Stimulated activated effector memory CD8-positive, alpha-beta T cell treated with anti-CD3 and anti-CD28 coated beads, Interleukin-12 subunit alpha, Interleukin-12 subunit beta, amount 100 ng/mL, for 72 hours (primary cell): ENCODE data around the gene MS4A10.
"Not testable (repeated sequence)": the region's sequence is repeated elsewhere in the genome, so short reads cannot be mapped to it uniquely, and the experiment has no call there.

ENCODE experiments used
- ATAC-seq: fragments of 150-1000 bp; cut with Tn5 transposase; 2 replicates; pipeline ENCODE4 v1.10.0; 2021
- DNase-seq, 2 donors: peaks; one replicate each; pipeline ENCODE4 v3.0.0; 2021 to 2022; ENCODE audit warnings: low spot score in 2 of 2
- H3K27ac Mint-ChIP-seq: one replicate; pipeline ENCODE4 v1.8.0; 2022; ENCODE audit warnings: mild to moderate bottlenecking, mixed read lengths
- H3K36me3 Mint-ChIP-seq: one replicate; pipeline ENCODE4 v1.8.0; 2022; ENCODE audit warnings: mild to moderate bottlenecking, mixed read lengths
- H3K4me1 Mint-ChIP-seq: one replicate; pipeline ENCODE4 v1.8.0; 2022; ENCODE audit warnings: mixed read lengths
- H3K4me3 Mint-ChIP-seq: one replicate; pipeline ENCODE4 v1.8.0; 2022; ENCODE audit warnings: mild to moderate bottlenecking, mixed read lengths
- H3K9me3 Mint-ChIP-seq: one replicate; pipeline ENCODE4 v1.8.0; 2022; ENCODE audit warnings: mixed read lengths

MS4A10 gene

DNA sequence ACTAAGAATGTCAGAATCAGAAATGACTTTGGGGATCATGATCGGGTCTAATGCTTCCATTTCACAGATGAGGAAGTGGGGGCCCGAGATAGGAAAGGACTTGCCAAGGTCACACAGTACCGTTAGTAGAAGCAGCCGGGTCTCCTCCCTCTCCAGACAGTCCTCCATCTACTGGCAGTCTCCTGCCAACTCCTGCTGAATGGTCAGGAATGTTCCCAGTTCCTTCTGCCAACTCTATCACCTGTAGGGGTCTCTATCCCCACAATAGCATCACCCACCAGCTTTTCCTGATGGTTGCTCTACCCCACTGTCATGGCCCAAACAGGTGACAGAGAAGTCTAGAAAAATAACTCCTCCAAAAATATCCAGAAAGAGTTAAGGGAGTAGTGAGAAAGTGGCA is 32.9 kb downstream of the MS4A10 start:
- DNase-seq (no peak), ATAC-seq (no peak)
- Mint-ChIP-seq H3K4me1 (no peaks in the 10 kb centered on the region), H3K36me3 (no peaks in the 10 kb centered on the region), H3K4me3 (no peak overlapping the region), H3K9me3 (no peaks in the 10 kb centered on the region), H3K27ac (no peak overlapping the region)

DNA sequence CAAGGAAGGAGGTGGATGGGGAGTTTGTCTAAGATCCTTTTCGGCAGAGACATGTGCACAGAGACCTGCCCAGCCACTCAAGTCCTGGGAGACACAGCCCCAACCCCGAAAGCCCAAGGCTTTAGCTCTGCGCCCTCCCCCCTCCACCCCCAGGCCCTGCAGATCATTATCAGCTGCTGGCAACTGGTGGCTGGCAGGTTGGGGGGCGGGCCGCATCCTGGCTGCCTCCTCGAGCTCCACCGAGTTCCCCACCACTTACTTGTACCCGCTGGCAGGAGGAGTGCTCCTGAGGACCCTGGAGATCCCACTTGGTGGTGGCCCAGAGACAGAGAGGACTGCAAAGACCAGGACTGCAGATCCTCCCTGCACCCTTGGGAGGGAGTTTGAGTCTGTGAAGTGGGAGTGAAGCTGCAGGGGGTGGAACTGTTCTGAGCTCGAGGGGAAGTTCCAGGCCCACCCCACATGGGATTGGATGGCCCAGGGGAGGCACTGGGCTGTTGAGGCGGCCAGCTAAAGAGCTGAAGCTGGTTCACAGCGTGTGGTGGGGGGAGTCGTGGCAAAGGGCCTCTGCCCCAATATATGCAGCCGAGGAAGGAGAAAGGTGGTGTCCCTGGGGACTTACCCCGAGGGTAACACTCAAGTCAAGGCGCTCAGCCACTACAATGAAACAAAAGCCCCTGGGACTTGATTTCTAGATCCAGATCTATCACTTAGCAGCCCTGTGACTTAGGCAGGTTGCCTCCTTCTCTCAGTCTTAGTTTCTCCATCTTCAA is 36.9 kb downstream of the MS4A10 start:
- H3K27ac Mint-ChIP-seq, result peak overlapping the region; percentile 56
- H3K4me1 Mint-ChIP-seq, result no peaks in the 10 kb centered on the region
- no peak overlapping the region for H3K4me3 Mint-ChIP-seq
- no peaks in the 10 kb centered on the region for H3K9me3 Mint-ChIP-seq
- DNase-seq, result no peak
- no peak for ATAC-seq
- H3K36me3 Mint-ChIP-seq, result no peaks in the 10 kb centered on the region

DNA sequence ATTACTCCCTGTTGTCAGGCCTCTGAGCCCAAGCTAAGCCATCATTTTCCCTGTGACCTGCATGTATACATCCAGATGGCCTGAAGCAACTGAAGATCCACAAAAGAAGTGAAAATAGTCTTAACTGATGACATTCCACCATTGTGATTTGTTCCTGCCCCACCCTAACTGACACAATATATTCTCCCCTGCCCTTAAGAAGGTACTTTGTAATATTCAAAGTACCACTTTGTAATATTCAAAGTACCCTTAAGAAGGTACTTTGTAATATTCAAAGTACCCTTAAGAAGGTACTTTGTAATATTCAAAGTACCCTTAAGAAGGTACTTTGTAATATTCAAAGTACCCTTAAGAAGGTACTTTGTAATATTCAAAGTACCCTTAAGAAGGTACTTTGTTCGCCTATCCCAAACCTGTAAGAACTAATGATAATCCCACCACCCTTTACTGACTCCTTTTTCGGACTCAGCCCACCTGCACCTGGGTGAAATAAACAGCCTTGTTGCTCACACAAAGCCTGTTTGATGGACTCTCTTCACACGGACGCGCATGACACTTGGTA is 38.7 kb downstream of the MS4A10 start:
- not testable (repeated sequence) for H3K4me1 Mint-ChIP-seq, DNase-seq, H3K27ac Mint-ChIP-seq, H3K9me3 Mint-ChIP-seq, H3K36me3 Mint-ChIP-seq, H3K4me3 Mint-ChIP-seq, ATAC-seq

DNA sequence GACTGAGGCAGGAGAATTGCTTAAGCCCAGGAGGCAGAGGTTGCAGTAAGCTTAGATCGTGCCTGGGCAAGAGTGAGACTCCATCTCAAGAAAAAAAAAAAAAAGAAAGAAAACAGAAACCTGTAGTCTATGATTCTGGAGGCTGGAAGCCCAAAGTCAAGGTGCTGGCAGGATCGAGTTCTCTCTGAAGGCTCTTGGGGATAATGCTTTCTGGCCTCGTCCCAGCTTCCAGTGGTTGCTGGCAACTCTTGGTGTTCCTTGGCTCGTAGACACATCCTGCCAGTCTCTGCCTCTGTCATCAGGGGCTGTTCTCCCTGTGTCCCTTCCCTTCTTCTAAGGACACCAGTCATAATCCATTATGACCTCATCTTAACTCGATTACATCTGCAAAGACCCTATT is 40.0 kb downstream of the MS4A10 start:
- ATAC-seq (no peak), DNase-seq (no peak)
- no peaks in the 10 kb centered on the region for H3K36me3 Mint-ChIP-seq
- no peaks in the 10 kb centered on the region for H3K9me3 Mint-ChIP-seq
- H3K4me3 Mint-ChIP-seq, result no peak overlapping the region
- H3K27ac Mint-ChIP-seq, result no peak overlapping the region
- H3K4me1 Mint-ChIP-seq, result no peaks in the 10 kb centered on the region

DNA sequence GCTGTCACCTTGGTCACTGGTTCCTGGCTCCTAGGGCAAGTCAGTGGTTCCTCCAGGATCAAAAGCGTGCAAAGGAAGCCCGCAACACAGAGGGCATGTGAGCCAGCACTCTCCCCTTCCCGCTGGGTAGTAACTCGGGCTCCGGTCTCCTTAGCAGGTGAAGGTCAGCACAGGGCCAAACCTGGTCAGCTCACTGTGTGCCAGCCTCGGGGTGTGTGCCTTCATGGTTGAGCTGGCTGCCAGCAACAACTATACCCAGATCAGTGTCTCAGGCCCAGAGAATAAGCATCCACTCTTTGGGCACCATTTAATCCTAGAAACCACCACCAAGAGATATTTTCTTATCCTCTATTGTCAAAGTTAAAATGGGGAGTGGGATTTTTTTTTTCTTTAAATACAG is 40.7 kb downstream of the MS4A10 start:
- Mint-ChIP-seq H3K27ac (no peak overlapping the region), H3K36me3 (no peaks in the 10 kb centered on the region), H3K4me1 (no peaks in the 10 kb centered on the region), H3K9me3 (no peaks in the 10 kb centered on the region), H3K4me3 (no peak overlapping the region)
- ATAC-seq (no peak), DNase-seq (no peak)

DNA sequence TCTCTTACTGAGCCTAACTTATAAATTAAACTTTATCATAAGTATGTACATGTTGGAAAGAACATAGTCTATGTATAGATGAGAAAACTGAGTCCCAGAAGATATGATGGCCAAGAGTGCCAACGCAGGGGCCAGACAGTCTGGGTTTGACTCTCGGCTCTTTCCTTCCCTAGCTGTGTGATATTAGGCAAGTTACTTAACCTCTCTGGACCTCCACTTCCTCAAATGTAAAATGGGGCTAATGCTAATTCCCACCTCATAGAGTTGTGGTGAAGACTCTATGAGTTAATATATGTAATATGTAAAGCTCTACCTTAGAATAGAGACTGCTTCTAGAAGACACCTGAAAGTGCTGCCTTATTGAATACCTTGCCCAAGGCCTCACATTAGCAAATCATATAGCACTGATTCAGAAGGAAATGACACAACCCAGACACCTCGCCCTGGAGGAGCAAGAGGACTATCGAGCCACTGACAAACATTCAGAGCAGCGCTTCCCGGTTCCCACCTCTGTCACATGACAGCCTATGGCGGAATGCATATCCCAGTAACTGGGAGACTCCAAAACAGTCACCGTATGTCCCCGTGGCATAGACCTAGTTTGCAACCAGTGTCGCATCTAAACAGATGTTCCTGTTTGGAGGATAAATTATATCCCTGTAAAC is 45.5 kb downstream of the MS4A10 start:
- H3K36me3 Mint-ChIP-seq, result no peaks in the 10 kb centered on the region

GRCh38 chr11:60831143-60831500 is 46.0 kb downstream of the MS4A10 start:
- ATAC-seq (peak; percentile 87), DNase-seq (peak; percentile 66 to 85)
- Mint-ChIP-seq H3K9me3 (no peaks in the 10 kb centered on the region), H3K36me3 (no peaks in the 10 kb centered on the region), H3K4me1 (no peaks in the 10 kb centered on the region), H3K4me3 (no peak overlapping the region), H3K27ac (no peak overlapping the region)

More for the DNA sequence above, 45.5 kb downstream of the MS4A10 start:
- DNase-seq, result no peak
- no peaks in the 10 kb centered on the region for H3K9me3 Mint-ChIP-seq
- no peak overlapping the region for H3K27ac Mint-ChIP-seq
- H3K4me1 Mint-ChIP-seq, result no peaks in the 10 kb centered on the region
- H3K4me3 Mint-ChIP-seq, result no peak overlapping the region
- ATAC-seq, result no peak

DNA sequence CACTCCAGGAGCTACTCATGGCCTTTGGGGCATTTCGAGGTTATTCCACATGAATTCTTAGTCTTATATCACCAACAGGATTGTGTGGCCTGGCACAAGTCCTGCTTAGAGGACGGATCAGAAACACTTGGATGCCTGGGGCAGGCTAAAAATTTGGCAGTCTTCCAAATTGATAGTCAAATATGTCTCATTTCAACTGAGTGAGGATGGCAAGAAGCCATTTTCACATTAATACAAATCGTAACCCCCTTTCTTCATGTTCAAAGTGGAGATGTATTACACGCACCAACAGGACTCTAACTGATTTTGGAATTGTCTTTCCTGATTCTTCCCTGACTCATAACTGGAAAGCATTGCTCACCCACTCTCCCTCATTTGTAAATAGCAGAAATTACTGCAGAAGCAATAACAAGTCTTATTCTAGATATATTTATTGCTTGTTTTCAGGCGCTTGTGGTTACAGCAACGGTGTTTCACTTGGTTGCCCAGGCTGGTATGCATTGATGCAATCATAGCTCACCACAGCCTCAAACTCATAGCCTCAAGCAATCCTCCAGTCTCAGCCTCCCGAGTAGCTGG is 46.5 kb downstream of the MS4A10 start:
- Mint-ChIP-seq H3K36me3 (no peaks in the 10 kb centered on the region), H3K4me3 (no peak overlapping the region), H3K4me1 (no peaks in the 10 kb centered on the region), H3K9me3 (no peaks in the 10 kb centered on the region), H3K27ac (no peak overlapping the region)
- ATAC-seq (no peak), DNase-seq (no peak)

DNA sequence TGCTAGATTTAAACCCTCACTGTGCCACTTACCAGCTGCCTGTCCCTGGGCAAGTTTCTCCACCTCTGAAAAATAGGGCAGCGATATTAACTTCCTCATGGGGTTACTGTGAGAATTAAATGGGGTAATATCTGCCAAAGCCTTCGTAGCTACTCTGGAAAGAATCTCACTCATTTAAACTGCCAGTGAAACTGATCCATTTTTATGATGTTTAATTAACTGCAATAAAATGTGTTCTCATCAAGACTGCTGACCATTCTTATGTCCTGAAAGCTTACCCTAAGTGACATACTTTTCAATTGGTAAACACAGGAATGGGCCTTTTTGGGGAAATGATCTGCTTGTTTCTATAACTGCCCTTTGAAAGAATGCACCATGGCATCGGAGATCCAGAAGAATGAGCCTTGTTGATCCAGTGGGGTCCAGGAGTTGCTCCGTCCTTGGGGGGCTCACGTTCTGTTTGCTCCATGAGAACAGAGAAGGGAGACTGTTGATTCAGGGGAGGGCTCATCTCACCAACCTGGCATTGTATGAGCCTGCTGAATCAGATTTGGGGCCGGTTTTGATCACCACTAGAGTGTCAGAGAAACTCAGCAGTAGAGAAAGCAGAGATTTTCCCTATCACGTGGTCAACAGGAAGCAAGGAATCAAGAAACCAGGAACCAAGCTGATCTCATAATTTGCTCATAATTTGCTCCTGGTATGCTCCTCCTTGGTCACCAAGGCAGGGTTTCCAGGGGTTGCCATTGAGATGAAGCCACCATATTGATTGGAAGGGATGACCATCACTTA is 49.8 kb downstream of the MS4A10 start:
- Mint-ChIP-seq H3K9me3 (no peaks in the 10 kb centered on the region), H3K4me3 (no peak overlapping the region), H3K27ac (no peak overlapping the region), H3K36me3 (no peaks in the 10 kb centered on the region), H3K4me1 (no peaks in the 10 kb centered on the region)
- no peak for ATAC-seq
- no peak for DNase-seq

DNA sequence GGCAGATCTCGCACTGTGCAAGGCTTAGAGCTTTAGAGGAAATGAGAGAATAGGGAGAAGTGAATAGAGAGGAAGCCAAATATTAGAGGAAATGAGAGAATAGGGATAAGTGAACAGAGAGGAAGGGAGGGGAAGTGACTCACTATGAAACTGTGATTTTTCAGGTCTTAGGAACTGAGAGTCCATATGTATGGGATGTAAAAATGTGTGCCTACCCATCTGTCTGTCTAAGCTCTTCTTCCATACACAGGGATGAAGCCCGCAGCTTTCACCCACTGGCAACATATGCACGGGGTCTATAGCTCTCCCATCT is 50.4 kb downstream of the MS4A10 start:
- no peaks in the 10 kb centered on the region for H3K9me3 Mint-ChIP-seq
- no peak for DNase-seq
- H3K36me3 Mint-ChIP-seq, result no peaks in the 10 kb centered on the region
- H3K27ac Mint-ChIP-seq, result no peak overlapping the region
- H3K4me1 Mint-ChIP-seq, result peaks cover 4% of the 10 kb centered on the region
- H3K4me3 Mint-ChIP-seq, result no peak overlapping the region
- no peak for ATAC-seq

DNA sequence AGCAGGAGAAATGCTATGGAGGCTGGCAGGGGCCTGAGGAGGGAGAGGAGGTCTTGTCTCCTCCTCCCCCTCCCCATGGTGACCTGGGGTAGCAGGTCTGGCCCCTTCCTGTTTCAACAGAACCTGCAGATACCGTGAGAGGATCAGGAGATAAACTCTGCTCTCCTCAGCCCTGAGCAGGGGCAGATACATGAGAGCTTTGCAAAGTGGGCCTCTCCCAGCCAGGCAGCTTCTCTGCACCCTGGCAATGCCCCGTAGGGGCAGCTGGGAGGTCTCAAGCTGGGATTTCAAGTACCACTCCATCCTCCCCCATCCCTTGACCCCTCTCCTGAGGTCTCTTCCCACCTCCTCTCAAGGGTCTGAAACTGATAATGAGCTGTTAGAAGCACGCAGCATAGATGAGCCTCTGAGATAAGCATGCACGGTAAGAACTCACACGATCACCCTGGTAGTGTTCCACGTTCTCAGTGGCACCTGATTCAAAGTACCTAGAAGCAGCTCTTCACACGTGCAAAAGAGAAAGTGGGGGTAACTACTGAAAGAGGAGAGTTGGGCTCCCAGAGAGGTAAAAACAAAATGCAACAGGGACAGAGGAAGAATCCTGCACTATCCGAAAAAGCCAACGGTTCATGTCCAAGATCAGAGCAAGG is 51.9 kb downstream of the MS4A10 start:
- Mint-ChIP-seq H3K27ac (no peak overlapping the region), H3K4me3 (no peak overlapping the region), H3K4me1 (peaks cover 17% of the 10 kb centered on the region), H3K36me3 (peaks cover 11% of the 10 kb centered on the region), H3K9me3 (no peaks in the 10 kb centered on the region)
- no peak for ATAC-seq
- DNase-seq, result no peak

DNA sequence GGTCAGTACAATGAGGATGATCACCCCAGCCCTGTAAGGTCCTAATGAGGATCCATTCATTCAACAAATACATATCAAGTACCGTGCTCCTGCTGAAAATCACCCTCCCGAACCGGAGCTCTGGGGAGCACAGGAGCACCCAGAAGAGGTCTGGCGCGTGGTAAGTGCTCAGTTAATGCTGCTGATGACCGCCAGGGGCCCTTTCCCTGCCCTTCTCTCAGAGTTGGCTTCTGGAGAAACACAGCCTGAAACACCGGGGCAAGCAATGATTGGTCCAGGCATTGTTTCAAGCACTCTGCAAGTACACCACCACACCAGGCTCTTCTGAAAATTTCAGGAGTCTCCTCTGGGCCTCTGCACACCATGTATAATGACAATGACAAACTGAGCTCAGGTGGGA is 53.0 kb downstream of the MS4A10 start:
- Mint-ChIP-seq H3K9me3 (no peaks in the 10 kb centered on the region), H3K4me3 (no peak overlapping the region), H3K4me1 (peaks cover 25% of the 10 kb centered on the region), H3K27ac (no peak overlapping the region), H3K36me3 (peaks cover 13% of the 10 kb centered on the region)
- no peak for DNase-seq
- ATAC-seq, result no peak

- Mint-ChIP-seq H3K9me3 (no peaks in the 10 kb centered on the region), H3K4me1 (peaks cover 50% of the 10 kb centered on the region), H3K27ac (peak overlapping the region; percentile 93), H3K4me3 (peak overlapping the region; percentile 93), H3K36me3 (peaks cover 32% of the 10 kb centered on the region)
- ATAC-seq, result no peak
- DNase-seq, result no peak
Measured at GRCh38 chr11:60840470-60841430, 55.6 kb downstream of the MS4A10 start.
